Astrocyte (in vitro differentiated cells and primary cell): Measurements from ENCODE around the gene IL18RAP. TPM values are rescaled to one million over a fixed set of nuclear protein-coding genes. Genes with fewer than 3 reads are reported as not detected.

Source experiments
- DNase-seq: peaks from one replicate; pipeline ENCODE4 v3.0.0-alpha.2; 2010; ENCODE audit warnings: low read depth
- FAIRE-seq: peaks from 2 replicates; lab custom pipeline; 2011; peaks lifted over from hg19 to GRCh38; lab: Jason Lieb, UNC
- H2AFZ ChIP-seq: 2 replicates; pipeline ENCODE4 v1.6.0; 2012; ENCODE audit warnings: low read depth, low read length, inconsistent platforms
- H3K27ac ChIP-seq: 2 replicates; pipeline ENCODE4 v1.5.1; 2011; ENCODE audit warnings: low read depth, low read length, inconsistent platforms
- H3K27me3 ChIP-seq: 2 replicates; pipeline ENCODE4 v1.6.0; 2011; ENCODE audit warnings: low read length, inconsistent platforms; ENCODE audit not compliant: insufficient read depth
- H3K36me3 ChIP-seq: 2 replicates; pipeline ENCODE4 v1.5.1; 2011; ENCODE audit warnings: low read length, inconsistent platforms; ENCODE audit not compliant: insufficient read depth
- H3K4me1 ChIP-seq: 2 replicates; pipeline ENCODE4 v1.5.1; 2011; ENCODE audit warnings: low read length, inconsistent platforms; ENCODE audit not compliant: insufficient read depth
- H3K4me2 ChIP-seq: 2 replicates; pipeline ENCODE4 v1.6.0; 2012; ENCODE audit warnings: low read length, inconsistent platforms
- H3K4me3 ChIP-seq: 2 replicates; pipeline ENCODE4 v1.5.1; 2011; ENCODE audit warnings: low read depth, mild to moderate bottlenecking, low read length, inconsistent platforms; ENCODE audit not compliant: insufficient read depth
- H3K79me2 ChIP-seq: 2 replicates; pipeline ENCODE4 v1.6.0; 2012; ENCODE audit warnings: mild to moderate bottlenecking, low read length, inconsistent platforms; ENCODE audit not compliant: insufficient read depth
- H3K9ac ChIP-seq: 2 replicates; pipeline ENCODE4 v1.6.0; 2012; ENCODE audit warnings: mild to moderate bottlenecking, low read length, inconsistent platforms
- H3K9me3 ChIP-seq: 2 replicates; pipeline ENCODE4 v1.5.1; 2012; ENCODE audit warnings: low read depth, mild to moderate bottlenecking, low read length, inconsistent platforms; ENCODE audit not compliant: insufficient read depth
- H4K20me1 ChIP-seq: 2 replicates; pipeline ENCODE4 v1.6.0; 2012; ENCODE audit warnings: low read length, inconsistent platforms; ENCODE audit not compliant: insufficient read depth
- H3K27ac Mint-ChIP-seq: one replicate; pipeline ENCODE4 v1.8.0; 2021; ENCODE audit warnings: mild to moderate bottlenecking, mixed read lengths; ENCODE audit not compliant: unreplicated experiment
- H3K27me3 Mint-ChIP-seq: one replicate; pipeline ENCODE4 v1.8.0; 2021; ENCODE audit warnings: low read depth, mixed read lengths; ENCODE audit not compliant: unreplicated experiment
- H3K36me3 Mint-ChIP-seq: one replicate; pipeline ENCODE4 v1.8.0; 2021; ENCODE audit warnings: low read depth, mixed read lengths; ENCODE audit not compliant: unreplicated experiment
- H3K4me1 Mint-ChIP-seq: one replicate; pipeline ENCODE4 v1.8.0; 2021; ENCODE audit warnings: low read depth, mixed read lengths; ENCODE audit not compliant: unreplicated experiment
- H3K4me3 Mint-ChIP-seq: one replicate; pipeline ENCODE4 v1.8.0; 2021; ENCODE audit warnings: mild to moderate bottlenecking, moderate library complexity, mixed read lengths; ENCODE audit not compliant: unreplicated experiment
- H3K9me3 Mint-ChIP-seq: one replicate; pipeline ENCODE4 v1.8.0; 2021; ENCODE audit warnings: mild to moderate bottlenecking, mixed read lengths; ENCODE audit not compliant: unreplicated experiment
- CTCF ChIP-seq: IDR thresholded peaks from 2 replicates; pipeline ENCODE4 v1.5.1; 2011; ENCODE audit warnings: low read depth, mild to moderate bottlenecking, inconsistent platforms, low read length, moderate library complexity; ENCODE audit not compliant: insufficient read depth
- EZH2 ChIP-seq: IDR thresholded peaks from 2 replicates; pipeline ENCODE4 v1.6.1; 2012; ENCODE audit warnings: mild to moderate bottlenecking, low read length, inconsistent platforms; ENCODE audit not compliant: insufficient read depth
- total RNA-seq: library from RNA; stranded (reverse); gene quantifications from 2 replicates; pipeline ENCODE4 v1.2.1, GENCODE V29; 2021

IL18RAP gene
- total RNA-seq, 1 donor from 2014 or later: not detected

GRCh38 chr2:102487761-102488462 lies 65.0 kb downstream of the IL18RAP start:
- H3K27me3 Mint-ChIP-seq: no peaks in the 10 kb centered on the region
- H4K20me1 ChIP-seq: no peaks in the 10 kb centered on the region
- peak overlapping the region; percentile 34 for H3K4me2 ChIP-seq
- peaks cover 9% of the 10 kb centered on the region for H3K9me3 Mint-ChIP-seq
- peak overlapping the region; percentile 21 for H3K4me3 Mint-ChIP-seq
- TF ChIP-seq CTCF (no peak), EZH2 (no peak)
- H3K36me3 Mint-ChIP-seq: no peaks in the 10 kb centered on the region
- DNase-seq: peak; percentile 89
- no peak for FAIRE-seq
- H3K9me3 ChIP-seq: no peaks in the 10 kb centered on the region
- peak overlapping the region; percentile 32 for H2AFZ ChIP-seq
- H3K27ac Mint-ChIP-seq: peak overlapping the region; percentile 79
- H3K4me3 ChIP-seq: no peak overlapping the region
- H3K79me2 ChIP-seq: no peaks in the 10 kb centered on the region
- H3K36me3 ChIP-seq: no peaks in the 10 kb centered on the region
- H3K4me1 Mint-ChIP-seq: peaks cover 25% of the 10 kb centered on the region
- H3K9ac ChIP-seq: no peak overlapping the region
- no peaks in the 10 kb centered on the region for H3K27me3 ChIP-seq
- H3K4me1 ChIP-seq: no peaks in the 10 kb centered on the region
- peak overlapping the region; percentile 56 for H3K27ac ChIP-seq

GRCh38 chr2:102489646-102490045 lies 66.7 kb downstream of the IL18RAP start:
- Histone ChIP-seq H3K4me3 (no peak overlapping the region), H3K4me1 (no peaks in the 10 kb centered on the region), H3K27me3 (no peaks in the 10 kb centered on the region), H3K9me3 (no peaks in the 10 kb centered on the region), H3K4me2 (no peak overlapping the region), H2AFZ (no peak overlapping the region), H3K79me2 (no peaks in the 10 kb centered on the region), H3K9ac (no peak overlapping the region), H4K20me1 (no peaks in the 10 kb centered on the region), H3K36me3 (no peaks in the 10 kb centered on the region), H3K27ac (no peak overlapping the region)
- TF ChIP-seq EZH2 (no peak), CTCF (no peak)
- Mint-ChIP-seq H3K36me3 (no peaks in the 10 kb centered on the region), H3K4me1 (peaks cover 25% of the 10 kb centered on the region), H3K4me3 (no peak overlapping the region), H3K9me3 (peaks cover 9% of the 10 kb centered on the region), H3K27ac (no peak overlapping the region), H3K27me3 (no peaks in the 10 kb centered on the region)
- DNase-seq (no peak), FAIRE-seq (no peak)

- H3K4me1 ChIP-seq: no peaks in the 10 kb centered on the region
- peaks cover 13% of the 10 kb centered on the region for H3K4me1 Mint-ChIP-seq
Observed at GRCh38 chr2:102492006-102492405, 69.0 kb downstream of the IL18RAP start.

More at GRCh38 chr2:102492006-102492405, 69.0 kb downstream of the IL18RAP start:
- Histone ChIP-seq H3K79me2 (no peaks in the 10 kb centered on the region), H3K36me3 (no peaks in the 10 kb centered on the region), H3K27ac (no peak overlapping the region), H3K4me3 (no peak overlapping the region), H3K9ac (no peak overlapping the region), H3K27me3 (no peaks in the 10 kb centered on the region), H2AFZ (no peak overlapping the region), H3K9me3 (no peaks in the 10 kb centered on the region), H3K4me2 (no peak overlapping the region), H4K20me1 (no peaks in the 10 kb centered on the region)
- H3K27me3 Mint-ChIP-seq: no peaks in the 10 kb centered on the region
- FAIRE-seq: no peak
- H3K9me3 Mint-ChIP-seq: peaks cover 9% of the 10 kb centered on the region
- no peak overlapping the region for H3K27ac Mint-ChIP-seq
- no peaks in the 10 kb centered on the region for H3K36me3 Mint-ChIP-seq
- H3K4me3 Mint-ChIP-seq: no peak overlapping the region
- TF ChIP-seq EZH2 (no peak), CTCF (no peak)
- no peak for DNase-seq
